Endothelial cell of umbilical vein (primary cell): ENCODE measurements around the gene KIFC3.

Experiments
- POLR2A ChIP-seq: IDR thresholded peaks from 2 replicates; pipeline ENCODE4 v1.6.1; 2012; ENCODE audit warnings: low read depth, mild to moderate bottlenecking, control low read depth, low read length
- POLR2AphosphoS5 ChIP-seq: IDR thresholded peaks from 2 replicates; pipeline ENCODE4 v1.6.1; 2012; ENCODE audit warnings: low read depth, mild to moderate bottlenecking, control low read depth, low read length, moderate library complexity; ENCODE audit not compliant: insufficient read depth
- TF ChIP-seq, protein P1 (sequence below), 2 donors: IDR thresholded peaks; 1 replicate in 1 of 2; 2 replicates in 1 of 2; pipeline ENCODE4 v1.5.1; 2011; ENCODE audit warnings: low read length in 2 of 2, mild to moderate bottlenecking in 2 of 2, moderate library complexity in 2 of 2, control low read depth in 1 of 2, inconsistent platforms in 1 of 2, low read depth in 1 of 2; ENCODE audit not compliant: insufficient read depth in 1 of 2; ENCODE audit errors: extremely low read depth in 1 of 2
- TF ChIP-seq, protein P2 (sequence below): IDR thresholded peaks from 2 replicates; pipeline ENCODE4 v1.6.1; 2011; ENCODE audit not compliant: insufficient read depth, insufficient read length

DNA sequence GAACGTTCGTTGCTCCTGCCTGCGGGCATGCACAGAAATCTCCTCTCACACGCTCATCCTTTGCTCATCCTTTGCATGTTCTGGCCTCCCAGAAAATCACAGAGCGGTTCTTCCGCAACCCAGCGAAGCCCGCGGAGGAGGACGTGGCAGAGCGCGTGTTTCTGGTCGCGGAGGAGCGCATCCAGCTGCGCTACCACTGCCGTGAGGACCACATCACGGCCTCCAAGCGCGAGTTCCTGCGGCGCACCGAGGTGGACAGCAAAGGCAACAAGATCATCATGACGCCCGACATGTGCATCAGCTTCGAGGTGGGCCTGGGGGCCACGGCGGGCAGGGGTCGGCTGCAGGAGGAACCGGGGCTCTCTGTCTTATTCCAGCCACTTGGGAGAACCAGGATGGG, 76.3 kb downstream of the KIFC3 start:
- TF ChIP-seq, protein P1, sequence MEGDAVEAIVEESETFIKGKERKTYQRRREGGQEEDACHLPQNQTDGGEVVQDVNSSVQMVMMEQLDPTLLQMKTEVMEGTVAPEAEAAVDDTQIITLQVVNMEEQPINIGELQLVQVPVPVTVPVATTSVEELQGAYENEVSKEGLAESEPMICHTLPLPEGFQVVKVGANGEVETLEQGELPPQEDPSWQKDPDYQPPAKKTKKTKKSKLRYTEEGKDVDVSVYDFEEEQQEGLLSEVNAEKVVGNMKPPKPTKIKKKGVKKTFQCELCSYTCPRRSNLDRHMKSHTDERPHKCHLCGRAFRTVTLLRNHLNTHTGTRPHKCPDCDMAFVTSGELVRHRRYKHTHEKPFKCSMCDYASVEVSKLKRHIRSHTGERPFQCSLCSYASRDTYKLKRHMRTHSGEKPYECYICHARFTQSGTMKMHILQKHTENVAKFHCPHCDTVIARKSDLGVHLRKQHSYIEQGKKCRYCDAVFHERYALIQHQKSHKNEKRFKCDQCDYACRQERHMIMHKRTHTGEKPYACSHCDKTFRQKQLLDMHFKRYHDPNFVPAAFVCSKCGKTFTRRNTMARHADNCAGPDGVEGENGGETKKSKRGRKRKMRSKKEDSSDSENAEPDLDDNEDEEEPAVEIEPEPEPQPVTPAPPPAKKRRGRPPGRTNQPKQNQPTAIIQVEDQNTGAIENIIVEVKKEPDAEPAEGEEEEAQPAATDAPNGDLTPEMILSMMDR (IDR thresholded peaks at IDR 0.05; ENCODE audit: extremely low read depth in 1 of 2, insufficient read depth in 1 of 2, low read depth in 1 of 2, low read length in 2 of 2), result no peak
- no peak for TF ChIP-seq POLR2AphosphoS5
- TF ChIP-seq, protein P2, sequence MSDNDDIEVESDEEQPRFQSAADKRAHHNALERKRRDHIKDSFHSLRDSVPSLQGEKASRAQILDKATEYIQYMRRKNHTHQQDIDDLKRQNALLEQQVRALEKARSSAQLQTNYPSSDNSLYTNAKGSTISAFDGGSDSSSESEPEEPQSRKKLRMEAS, result no peak
- TF ChIP-seq POLR2A, result no peak
